NB4 (cell line): ENCODE data around the gene RBMS3.

Source experiments
- CTCF ChIP-seq: IDR thresholded peaks from one replicate; pipeline ENCODE4 v1.5.1; 2012; ENCODE audit warnings: low read depth, low read length
- MYC ChIP-seq: IDR thresholded peaks from 2 replicates; pipeline ENCODE4 v1.6.1; 2011; ENCODE audit warnings: low read depth, low read length
- POLR2A ChIP-seq: IDR thresholded peaks from 2 replicates; pipeline ENCODE4 v1.6.1; 2011; ENCODE audit warnings: mild to moderate bottlenecking; ENCODE audit not compliant: insufficient read length; ENCODE audit errors: extremely low read depth

- TF ChIP-seq POLR2A: no peak
- TF ChIP-seq CTCF: no peak
- TF ChIP-seq MYC: no peak
Observed at GRCh38 chr3:29270752-29271151, 10.1 kb upstream of the RBMS3 start.
